Measurements from ENCODE around the gene COMMD2.

Gene COMMD2

DNA sequence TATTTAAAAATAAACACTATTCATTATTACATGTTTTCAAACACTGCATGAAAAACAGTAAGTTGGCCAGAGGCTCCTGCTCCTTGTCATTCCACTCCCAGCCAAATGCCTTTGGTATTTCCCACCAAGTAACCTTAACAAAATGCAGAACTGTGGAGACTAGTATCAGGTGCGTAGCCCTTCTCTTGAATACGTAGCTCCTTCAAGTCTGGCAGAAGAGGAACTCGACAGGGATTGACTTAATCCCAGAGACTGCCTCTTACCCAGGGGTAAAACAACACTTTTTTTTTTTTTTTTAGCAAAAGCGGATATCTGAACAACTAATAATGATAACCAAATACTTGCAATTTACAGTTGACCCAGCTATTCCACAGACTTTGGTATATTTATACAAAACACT lies 738 bp downstream of the COMMD2 start:
- in situ Hi-C loops (cut with MboI; ENCODE audit: low pct_unique_long_range_greater_than_20kb, low sequenced_read_pairs, unreplicated experiment) = no loop called here
- TF ChIP-seq CTCF (IDR thresholded peaks at IDR 0.05; ENCODE audit: extremely low read depth, insufficient read depth, missing control alignments) = no peak
- DNase-seq (ENCODE audit: low spot score) = no peak

DNA sequence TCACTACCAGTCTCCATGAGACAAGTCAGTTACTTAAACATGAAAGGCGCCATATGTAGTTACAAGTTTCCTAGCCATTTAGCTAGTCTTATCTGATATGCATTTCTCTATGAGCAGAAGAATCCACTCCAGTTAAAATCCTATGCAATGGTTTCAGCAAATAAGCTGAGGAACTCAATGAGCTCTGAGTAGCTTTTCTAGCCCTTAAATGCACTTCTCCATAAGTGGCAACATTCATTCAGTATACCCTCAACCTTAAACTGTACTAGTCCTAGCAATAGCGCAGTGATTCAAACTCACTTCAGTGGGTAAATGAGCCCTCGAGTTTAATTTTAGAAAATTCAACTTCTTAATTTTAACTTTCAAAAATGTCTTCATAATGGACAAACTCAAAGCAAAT lies 7.7 kb downstream of the COMMD2 start:
- in situ Hi-C loops (cut with MboI; ENCODE audit: low pct_unique_long_range_greater_than_20kb, low sequenced_read_pairs, unreplicated experiment) = no loop called here
- no peak for TF ChIP-seq CTCF (IDR thresholded peaks at IDR 0.05; ENCODE audit: extremely low read depth, insufficient read depth, missing control alignments)
- DNase-seq (ENCODE audit: low spot score) = no peak

- TF ChIP-seq CTCF (IDR thresholded peaks at IDR 0.05; ENCODE audit: extremely low read depth, insufficient read depth, missing control alignments) = no peak
- in situ Hi-C loops (cut with MboI; ENCODE audit: low pct_unique_long_range_greater_than_20kb, low sequenced_read_pairs, unreplicated experiment) = no loop called here
- DNase-seq (ENCODE audit: low spot score) = no peak
Measured at GRCh38 chr3:149744151-149744550, 8.1 kb downstream of the COMMD2 start.

DNA sequence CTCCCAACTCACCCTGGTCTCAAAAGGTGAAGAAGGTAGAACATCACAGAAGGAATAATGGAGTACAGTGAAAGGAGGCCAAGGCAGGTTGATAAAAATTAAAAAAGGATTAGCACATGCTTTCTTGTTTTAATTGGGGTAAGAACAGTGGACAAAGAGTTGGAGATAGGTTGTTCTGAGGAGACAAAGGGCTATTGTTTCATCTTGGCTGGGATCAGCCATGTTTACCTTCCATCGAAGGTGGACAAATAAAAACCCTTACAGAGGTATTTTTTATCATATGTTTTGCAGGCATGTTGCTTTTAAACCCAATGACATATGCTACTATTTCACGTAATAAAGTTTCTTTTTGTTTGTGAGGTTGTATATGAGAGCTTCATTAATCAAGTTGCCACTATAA lies 12.9 kb downstream of the COMMD2 start:
- in situ Hi-C loops (cut with MboI; ENCODE audit: low pct_unique_long_range_greater_than_20kb, low sequenced_read_pairs, unreplicated experiment) = no loop called here
- DNase-seq (ENCODE audit: low spot score) = no peak
- no peak for TF ChIP-seq CTCF (IDR thresholded peaks at IDR 0.05; ENCODE audit: extremely low read depth, insufficient read depth, missing control alignments)

DNA sequence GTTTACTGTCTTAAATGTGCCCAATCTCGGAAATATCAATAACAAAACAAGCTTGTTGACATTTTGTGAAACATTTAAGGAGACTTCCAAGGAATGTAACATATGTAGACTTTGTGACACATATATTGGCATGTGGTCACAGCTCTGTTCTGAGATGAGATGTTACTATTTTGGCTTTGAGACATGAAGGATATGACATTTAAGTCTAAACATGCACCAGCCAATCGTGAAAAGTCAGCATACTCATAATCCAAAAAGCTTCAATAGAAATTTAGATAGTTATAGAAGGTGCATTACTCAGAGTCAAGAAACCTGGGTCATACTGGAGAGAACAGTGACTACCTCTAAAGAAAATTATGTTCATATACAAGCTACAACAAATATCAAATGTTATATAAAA lies 13.4 kb downstream of the COMMD2 start:
- TF ChIP-seq CTCF (IDR thresholded peaks at IDR 0.05; ENCODE audit: extremely low read depth, insufficient read depth, missing control alignments) = no peak
- no peak for DNase-seq (ENCODE audit: low spot score)
- in situ Hi-C loops (cut with MboI; ENCODE audit: low pct_unique_long_range_greater_than_20kb, low sequenced_read_pairs, unreplicated experiment) = no loop called here

- in situ Hi-C loops (cut with MboI; ENCODE audit: low pct_unique_long_range_greater_than_20kb, low sequenced_read_pairs, unreplicated experiment) = no loop called here
- no peak for TF ChIP-seq CTCF (IDR thresholded peaks at IDR 0.05; ENCODE audit: extremely low read depth, insufficient read depth, missing control alignments)
- no peak for DNase-seq (ENCODE audit: low spot score)
Measured at GRCh38 chr3:149736953-149737205, 15.4 kb downstream of the COMMD2 start.
